Colonic mucosa (tissue), 4 donors: Measurements from ENCODE around the gene GATAD2B. TPM values are rescaled to one million over a fixed set of nuclear protein-coding genes. Genes with fewer than 3 reads are reported as not detected.

ENCODE experiments used
- DNase-seq: peaks from one replicate; pipeline ENCODE4 v3.0.0-alpha.2; 2020
- H3K27ac ChIP-seq: fragments of 200-600 bp; one replicate; pipeline ENCODE4 v1.8.0; 2021
- H3K27me3 ChIP-seq: fragments of 200-600 bp; one replicate; pipeline ENCODE4 v1.8.0; 2021
- H3K36me3 ChIP-seq: fragments of 200-600 bp; one replicate; pipeline ENCODE4 v1.8.0; 2021
- H3K4me1 ChIP-seq: fragments of 200-600 bp; one replicate; pipeline ENCODE4 v1.8.0; 2021; ENCODE audit warnings: mild to moderate bottlenecking
- H3K4me3 ChIP-seq: fragments of 200-600 bp; one replicate; pipeline ENCODE4 v1.8.0; 2021
- H3K9ac ChIP-seq, 2 donors: one replicate each; pipeline ENCODE4 v1.7.0; 2013; ENCODE audit warnings: control low read depth in 2 of 2, low read depth in 2 of 2, low read length in 2 of 2
- H3K9me3 ChIP-seq: fragments of 200-600 bp; one replicate; pipeline ENCODE4 v1.8.0; 2021
- intact Hi-C: fragments of 100-400 bp; cut with DNase I; formaldehyde crosslinking; loops from one replicate; pipeline ENCODE4 v1.14.1; 2022
- total RNA-seq, 2 donors: library from RNA; stranded (reverse); fragmentation: NEBNext Ultra II Directional in 1 of 2; extraction: Animal tissue kit (Norgen Biotek cat#: 25700) in 1 of 2; gene quantifications; one replicate each; pipeline ENCODE4 v1.2.1, GENCODE V29; 2021
- TF ChIP-seq, protein P1 (sequence below): fragments of 200-600 bp; IDR thresholded peaks from one replicate; pipeline ENCODE4 v1.8.0; 2022; ENCODE audit warnings: antibody characterized with exemption, mild to moderate bottlenecking
- donor health status: healthy.
- donor health status: DM: no; HTN: no; CAD: no.
- donor health status: DM: no; HTN: no; CAD: no.

Gene GATAD2B
- total RNA-seq, 2 donors from 2014 or later = 32.5 to 36.5 TPM

DNA sequence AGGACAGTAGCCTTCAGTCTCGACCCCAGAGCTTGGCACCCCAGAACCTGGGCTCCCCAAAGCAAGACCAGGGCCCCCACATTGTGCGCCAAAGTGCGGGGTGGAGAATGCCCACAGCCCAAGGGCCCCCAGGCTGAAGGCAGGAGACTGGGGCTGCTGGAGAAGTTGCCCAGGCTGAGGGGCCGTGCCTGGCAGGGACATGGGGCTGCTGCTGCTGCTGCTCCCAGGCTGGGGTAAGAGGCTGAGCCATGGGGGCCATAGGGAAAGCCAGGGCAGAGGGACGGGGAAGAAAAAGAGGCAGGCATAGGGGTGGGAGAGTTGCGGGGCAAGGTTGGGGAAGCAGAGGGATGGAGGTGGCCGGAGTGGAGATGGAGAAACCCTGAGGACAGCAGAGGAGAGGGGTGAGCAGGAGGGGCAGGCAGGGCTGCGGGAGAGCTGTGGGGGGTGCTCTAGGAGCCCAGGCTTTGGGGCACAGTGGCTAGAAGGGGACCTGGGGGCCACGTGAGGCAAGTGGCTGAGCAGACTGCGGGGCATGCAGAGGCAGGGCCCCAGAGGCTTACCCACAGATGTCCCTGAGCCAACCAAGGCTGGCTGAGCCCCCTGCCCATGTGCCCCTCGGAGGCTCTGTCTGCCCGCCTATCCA, 128.7 kb downstream of the GATAD2B start:
- no peaks in the 10 kb centered on the region for H3K27me3 ChIP-seq
- H3K9me3 ChIP-seq = no peaks in the 10 kb centered on the region
- intact Hi-C loops = no loop called here
- H3K36me3 ChIP-seq = no peaks in the 10 kb centered on the region
- no peak overlapping the region for H3K27ac ChIP-seq
- no peak for DNase-seq
- no peaks in the 10 kb centered on the region for H3K4me1 ChIP-seq
- no peak overlapping the region for H3K9ac ChIP-seq
- TF ChIP-seq, protein P1, sequence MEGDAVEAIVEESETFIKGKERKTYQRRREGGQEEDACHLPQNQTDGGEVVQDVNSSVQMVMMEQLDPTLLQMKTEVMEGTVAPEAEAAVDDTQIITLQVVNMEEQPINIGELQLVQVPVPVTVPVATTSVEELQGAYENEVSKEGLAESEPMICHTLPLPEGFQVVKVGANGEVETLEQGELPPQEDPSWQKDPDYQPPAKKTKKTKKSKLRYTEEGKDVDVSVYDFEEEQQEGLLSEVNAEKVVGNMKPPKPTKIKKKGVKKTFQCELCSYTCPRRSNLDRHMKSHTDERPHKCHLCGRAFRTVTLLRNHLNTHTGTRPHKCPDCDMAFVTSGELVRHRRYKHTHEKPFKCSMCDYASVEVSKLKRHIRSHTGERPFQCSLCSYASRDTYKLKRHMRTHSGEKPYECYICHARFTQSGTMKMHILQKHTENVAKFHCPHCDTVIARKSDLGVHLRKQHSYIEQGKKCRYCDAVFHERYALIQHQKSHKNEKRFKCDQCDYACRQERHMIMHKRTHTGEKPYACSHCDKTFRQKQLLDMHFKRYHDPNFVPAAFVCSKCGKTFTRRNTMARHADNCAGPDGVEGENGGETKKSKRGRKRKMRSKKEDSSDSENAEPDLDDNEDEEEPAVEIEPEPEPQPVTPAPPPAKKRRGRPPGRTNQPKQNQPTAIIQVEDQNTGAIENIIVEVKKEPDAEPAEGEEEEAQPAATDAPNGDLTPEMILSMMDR = no peak
- no peak overlapping the region for H3K4me3 ChIP-seq

DNA sequence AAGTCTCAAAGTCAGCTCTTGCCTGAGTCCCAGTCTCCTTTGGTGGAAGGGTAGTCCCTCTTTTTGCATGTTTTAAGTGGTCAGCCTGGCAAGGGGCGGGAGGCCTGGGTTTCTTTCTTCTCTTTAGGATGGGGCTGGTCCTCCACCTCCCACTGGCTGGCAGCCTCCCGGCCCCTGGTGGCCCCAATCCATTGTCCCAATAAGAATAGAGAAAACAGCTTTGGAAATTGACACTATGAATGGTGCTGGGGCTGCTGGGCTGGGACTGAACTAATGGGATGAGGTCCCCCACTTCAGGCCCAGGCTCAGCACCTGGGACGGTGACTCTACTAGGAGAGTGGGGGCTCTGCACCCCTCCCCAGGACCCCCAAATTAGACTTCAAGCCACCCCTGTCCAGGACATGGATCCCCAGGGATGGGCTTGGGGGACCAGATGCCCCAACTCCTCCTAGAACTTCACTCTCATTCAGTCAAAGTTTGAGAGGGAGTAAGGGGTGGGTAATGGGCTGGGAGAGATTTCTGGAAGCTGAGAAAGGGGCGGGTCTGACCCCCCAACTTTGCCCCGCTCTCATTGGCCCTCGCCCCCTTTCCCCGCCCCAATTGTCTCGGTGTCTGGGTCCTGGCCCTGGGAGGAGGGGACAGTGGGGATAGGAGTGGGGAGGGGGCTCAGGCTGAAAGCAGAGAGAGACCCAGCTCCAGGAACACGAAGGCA, 129.4 kb downstream of the GATAD2B start:
- H3K9me3 ChIP-seq = no peaks in the 10 kb centered on the region
- H3K9ac ChIP-seq = no peak overlapping the region
- no peak overlapping the region for H3K27ac ChIP-seq
- intact Hi-C loops = no loop called here
- no peak for DNase-seq
- H3K4me3 ChIP-seq = no peak overlapping the region
- no peaks in the 10 kb centered on the region for H3K27me3 ChIP-seq
- TF ChIP-seq, protein P1 = no peak
- no peaks in the 10 kb centered on the region for H3K4me1 ChIP-seq
- H3K36me3 ChIP-seq = no peaks in the 10 kb centered on the region

DNA sequence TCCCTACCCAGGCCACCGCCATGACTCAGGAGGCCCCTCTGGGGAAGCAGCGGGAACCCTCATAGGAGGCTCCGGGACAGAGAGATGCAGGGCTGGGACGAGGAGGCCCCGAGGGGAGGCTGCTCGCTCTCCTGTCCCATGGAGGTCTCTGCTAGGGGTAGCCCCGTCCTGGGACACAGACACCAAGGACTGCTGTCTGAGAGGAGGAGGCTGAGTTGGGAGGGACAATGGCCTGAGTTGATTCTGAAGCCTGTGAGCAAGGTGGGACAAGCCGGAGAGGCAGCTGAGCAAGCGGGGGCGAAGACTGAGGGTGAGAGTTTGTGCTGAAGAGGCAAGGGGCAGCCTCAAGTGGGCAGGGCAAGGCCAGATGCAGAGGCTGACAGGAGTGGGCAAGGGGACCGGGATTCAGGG, 130.1 kb downstream of the GATAD2B start:
- Histone ChIP-seq H3K27ac (no peak overlapping the region), H3K4me1 (no peaks in the 10 kb centered on the region), H3K9me3 (no peaks in the 10 kb centered on the region), H3K4me3 (no peak overlapping the region), H3K27me3 (no peaks in the 10 kb centered on the region), H3K9ac (no peak overlapping the region), H3K36me3 (no peaks in the 10 kb centered on the region)
- TF ChIP-seq, protein P1 = no peak
- intact Hi-C loops = no loop called here
- no peak for DNase-seq

DNA sequence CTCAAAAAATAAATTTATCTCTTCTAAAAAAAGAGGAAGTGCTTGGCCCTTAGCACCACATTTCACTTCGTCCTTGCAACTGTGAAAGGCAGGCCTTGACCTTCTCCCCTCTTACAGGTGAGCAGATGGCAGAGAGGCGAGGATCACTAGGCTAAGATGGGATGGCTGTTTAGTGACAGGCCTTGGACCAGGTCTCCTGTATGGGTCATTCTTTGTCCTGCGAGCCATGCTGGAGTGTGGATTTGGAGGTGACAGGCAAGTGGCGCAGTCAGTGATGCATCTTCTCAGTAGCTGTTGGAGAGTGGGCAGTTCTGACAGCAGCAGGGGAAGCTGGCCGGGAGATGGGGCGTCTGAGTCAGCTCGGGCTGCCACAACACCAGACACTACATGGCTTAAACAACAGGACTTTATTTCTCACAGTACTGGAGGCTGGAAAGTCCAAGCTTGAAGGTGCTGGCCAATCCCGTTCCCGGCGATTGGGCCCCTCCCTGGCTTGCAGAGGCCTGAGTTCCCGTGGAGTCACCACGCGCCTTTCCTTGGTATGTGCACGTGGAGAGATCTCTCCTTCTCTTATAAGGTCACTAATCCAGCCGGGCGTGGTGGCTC, 131.0 kb downstream of the GATAD2B start:
- no peaks in the 10 kb centered on the region for H3K4me1 ChIP-seq
- no peak for DNase-seq
- intact Hi-C loops = no loop called here
- H3K36me3 ChIP-seq = no peaks in the 10 kb centered on the region
- H3K27me3 ChIP-seq = no peaks in the 10 kb centered on the region
- H3K4me3 ChIP-seq = no peak overlapping the region
- peak overlapping the region; percentile 74 for H3K27ac ChIP-seq
- TF ChIP-seq, protein P1 = no peak
- no peaks in the 10 kb centered on the region for H3K9me3 ChIP-seq
- H3K9ac ChIP-seq = peak overlapping the region in 1 of 2 donors; percentile 33

DNA sequence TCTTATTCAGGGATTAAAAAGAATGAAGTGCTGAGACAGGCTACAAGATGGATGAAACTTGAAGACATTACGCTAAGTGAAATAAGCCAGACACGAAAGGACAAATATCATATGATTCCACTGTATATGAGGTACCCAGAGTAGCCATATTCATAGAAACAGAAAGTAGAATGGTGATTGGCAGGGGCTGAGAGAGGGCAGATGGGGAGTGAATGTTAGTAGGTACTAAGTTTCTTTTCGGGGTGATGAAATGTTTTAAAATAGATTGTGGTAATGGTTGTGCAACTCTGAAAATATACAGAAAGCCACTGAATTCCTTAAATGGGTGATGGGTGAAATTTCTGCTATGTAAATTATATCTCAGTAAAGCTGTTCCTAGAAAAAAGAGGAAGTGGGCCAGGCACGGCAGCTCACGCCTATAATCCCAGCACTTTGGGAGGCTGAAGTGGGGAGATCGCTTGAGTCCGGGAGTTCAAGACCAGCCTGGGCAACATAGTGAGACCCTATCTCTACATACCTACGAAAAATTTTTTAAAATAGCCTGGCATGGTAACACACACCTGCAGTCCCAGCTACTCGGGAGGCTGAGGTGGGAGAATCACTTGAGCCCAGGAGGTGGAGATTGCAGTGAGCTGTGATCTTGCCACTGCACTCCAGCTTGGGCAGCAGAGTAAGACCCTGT, 131.7 kb downstream of the GATAD2B start:
- no peaks in the 10 kb centered on the region for H3K4me1 ChIP-seq
- no peaks in the 10 kb centered on the region for H3K27me3 ChIP-seq
- H3K36me3 ChIP-seq = no peaks in the 10 kb centered on the region
- H3K4me3 ChIP-seq = no peak overlapping the region
- peak overlapping the region; percentile 74 for H3K27ac ChIP-seq
- H3K9me3 ChIP-seq = no peaks in the 10 kb centered on the region
- no peak for DNase-seq
- intact Hi-C loops = no loop called here
- TF ChIP-seq, protein P1 = no peak
- peak overlapping the region in 1 of 2 donors; percentile 30 for H3K9ac ChIP-seq
